ENCODE results near the gene CYSLTR2.

GRCh38 chr13:48710160-48710559, 56.4 kb downstream of the CYSLTR2 start:
- TF ChIP-seq YY1 (IDR thresholded peaks at IDR 0.05; ENCODE audit: insufficient read depth, insufficient read length) (no peak), ZNF274 (IDR thresholded peaks at IDR 0.05; ENCODE audit: low read depth, low read length) (no peak)

All from NT2/D1 (cell line).